Measurements from ENCODE around the gene GORAB. TPM values are rescaled to one million over a fixed set of nuclear protein-coding genes. Genes with fewer than 3 reads are reported as not detected.

The GORAB gene, protein sequence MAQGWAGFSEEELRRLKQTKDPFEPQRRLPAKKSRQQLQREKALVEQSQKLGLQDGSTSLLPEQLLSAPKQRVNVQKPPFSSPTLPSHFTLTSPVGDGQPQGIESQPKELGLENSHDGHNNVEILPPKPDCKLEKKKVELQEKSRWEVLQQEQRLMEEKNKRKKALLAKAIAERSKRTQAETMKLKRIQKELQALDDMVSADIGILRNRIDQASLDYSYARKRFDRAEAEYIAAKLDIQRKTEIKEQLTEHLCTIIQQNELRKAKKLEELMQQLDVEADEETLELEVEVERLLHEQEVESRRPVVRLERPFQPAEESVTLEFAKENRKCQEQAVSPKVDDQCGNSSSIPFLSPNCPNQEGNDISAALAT
- total RNA-seq = 1 to 10 TPM; 8.9 to 9.7 (median 8.9) TPM

DNA sequence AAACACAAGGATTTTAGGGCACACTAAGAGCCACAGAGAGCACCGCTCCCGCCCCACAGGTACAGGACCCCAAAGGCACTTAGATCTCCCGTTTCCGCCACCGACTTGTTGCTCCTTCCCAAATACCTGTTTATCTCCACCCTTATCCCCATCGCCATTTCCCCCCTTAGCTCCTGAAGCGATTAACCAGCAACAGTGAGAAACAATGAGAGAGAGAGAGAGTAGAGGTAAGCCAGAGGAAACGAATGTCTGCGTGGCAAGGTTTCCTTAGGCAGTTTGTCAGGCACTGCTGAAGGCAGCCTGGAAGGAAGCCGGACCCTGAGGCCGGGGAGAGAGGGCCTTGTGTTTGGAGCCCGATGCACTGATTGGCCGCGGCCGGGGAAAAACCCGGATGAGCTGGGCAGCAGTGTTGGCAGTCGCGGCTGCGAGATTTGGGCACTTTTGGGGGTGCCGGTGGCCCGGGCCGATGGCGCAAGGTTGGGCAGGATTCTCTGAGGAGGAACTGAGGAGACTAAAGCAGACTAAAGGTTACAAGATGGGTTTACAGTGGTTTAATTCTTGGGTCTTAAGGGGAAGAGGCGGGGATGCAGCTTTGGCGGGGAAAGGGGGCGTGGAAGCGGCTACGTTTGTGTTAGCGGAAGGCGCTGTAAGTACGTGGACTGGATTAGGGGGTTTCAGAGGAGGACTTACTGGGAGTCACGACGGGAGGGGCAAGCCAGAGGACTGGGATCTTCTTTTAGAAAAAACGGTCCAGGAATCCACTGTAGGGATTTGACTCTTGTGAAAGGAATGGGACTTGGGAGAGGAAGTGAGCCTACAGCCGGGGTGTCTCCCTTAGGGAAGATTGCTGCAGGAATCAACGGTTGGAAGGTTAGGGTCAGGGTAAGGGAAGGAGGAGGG, at the start of gene GORAB:
Gene GORAB, plus strand, starts transcription at position 409 of the 900 bp plus-strand sequence. Its CDS starts 58 bp downstream, at position 467.
- peaks cover 18% of the 10 kb centered on the region for H3K4me1 Mint-ChIP-seq (ENCODE audit: low read depth)
- H3K9me3 Mint-ChIP-seq = no peaks in the 10 kb centered on the region
- no peaks in the 10 kb centered on the region for H3K27me3 Mint-ChIP-seq (ENCODE audit: low read depth)
- peak; percentile 72 for DNase-seq
- ATAC-seq = peak; percentile 99
- H3K36me3 Mint-ChIP-seq (ENCODE audit: insufficient read depth) = peaks cover 5% of the 10 kb centered on the region
- H3K4me3 Mint-ChIP-seq = no peak within 1 kb of the TSS

DNA sequence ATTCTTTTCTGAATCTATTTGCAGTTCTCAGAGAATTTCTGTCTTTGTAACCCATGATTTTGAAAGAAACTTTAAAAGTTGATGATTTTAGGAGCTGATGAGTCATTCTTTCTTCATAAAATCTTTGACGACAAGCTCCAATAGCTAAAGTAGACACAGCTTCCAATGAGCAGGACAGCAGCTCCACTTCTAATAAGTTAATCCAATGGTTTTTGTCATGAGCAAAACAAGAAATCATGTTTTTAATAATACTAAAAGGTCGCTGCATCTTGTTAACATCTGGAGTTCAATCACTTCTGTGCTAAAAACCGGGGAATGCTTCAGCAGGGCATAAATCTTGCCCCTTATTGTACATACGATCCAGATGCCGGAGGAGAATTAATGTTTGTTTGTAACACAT, 48.9 kb upstream of the GORAB start:
- H3K9me3 Mint-ChIP-seq = peaks cover 7% of the 10 kb centered on the region

DNA sequence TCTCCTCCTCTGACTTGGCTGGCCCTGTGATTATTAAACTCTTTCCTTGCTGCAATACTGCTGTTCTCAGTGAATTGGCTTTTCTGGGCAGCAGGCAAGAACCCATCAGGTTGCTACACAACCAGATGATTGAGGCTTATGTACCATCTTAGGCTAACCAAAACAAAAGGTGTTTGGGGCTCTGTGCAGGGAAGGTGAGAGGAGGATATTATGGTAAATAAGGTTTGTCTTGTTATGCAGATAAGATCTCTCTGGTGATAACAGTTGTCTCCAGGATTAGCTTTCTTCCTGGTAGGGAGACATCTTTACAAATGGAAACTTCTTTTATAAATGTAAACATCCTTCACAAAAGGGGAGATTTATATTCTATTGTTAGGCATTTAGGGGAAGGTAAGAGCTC, 44.5 kb upstream of the GORAB start:
- ATAC-seq (no peak), DNase-seq (no peak)
- peaks cover 7% of the 10 kb centered on the region for H3K9me3 Mint-ChIP-seq
- H3K36me3 Mint-ChIP-seq (ENCODE audit: insufficient read depth) = no peaks in the 10 kb centered on the region
- peaks cover 25% of the 10 kb centered on the region for H3K27me3 Mint-ChIP-seq (ENCODE audit: low read depth)
- no peak overlapping the region for H3K4me3 Mint-ChIP-seq
- no peaks in the 10 kb centered on the region for H3K4me1 Mint-ChIP-seq (ENCODE audit: low read depth)

More for the DNA sequence above, 48.9 kb upstream of the GORAB start:
- Mint-ChIP-seq H3K4me3 (no peak overlapping the region), H3K4me1 (ENCODE audit: low read depth) (no peaks in the 10 kb centered on the region), H3K27me3 (ENCODE audit: low read depth) (peaks cover 17% of the 10 kb centered on the region), H3K36me3 (ENCODE audit: insufficient read depth) (no peaks in the 10 kb centered on the region)
- DNase-seq (no peak), ATAC-seq (no peak)

DNA sequence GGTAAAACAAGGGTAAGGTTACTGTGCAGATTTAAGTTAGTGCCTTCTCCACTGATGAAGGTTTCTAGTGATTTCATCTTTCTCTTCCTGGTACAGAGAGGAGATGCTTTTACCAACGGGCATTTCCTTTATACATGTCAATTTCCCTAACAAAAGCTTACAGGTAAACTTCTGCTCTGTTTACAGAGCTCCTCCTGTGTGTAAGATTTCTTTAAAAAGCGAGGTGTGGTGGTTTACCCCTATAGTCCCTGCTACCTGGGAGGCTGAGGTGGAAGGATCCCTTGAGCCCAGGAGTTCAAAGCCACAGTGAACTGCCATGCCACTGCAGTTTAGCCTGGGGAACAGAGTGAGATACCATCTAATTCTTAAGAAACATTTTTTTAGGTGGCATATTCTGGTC, 40.7 kb upstream of the GORAB start:
- DNase-seq (no peak), ATAC-seq (no peak)
- H3K27me3 Mint-ChIP-seq (ENCODE audit: low read depth) = peaks cover 16% of the 10 kb centered on the region
- no peaks in the 10 kb centered on the region for H3K36me3 Mint-ChIP-seq (ENCODE audit: insufficient read depth)
- no peak overlapping the region for H3K4me3 Mint-ChIP-seq
- peaks cover 7% of the 10 kb centered on the region for H3K9me3 Mint-ChIP-seq
- peaks cover 5% of the 10 kb centered on the region for H3K4me1 Mint-ChIP-seq (ENCODE audit: low read depth)

DNA sequence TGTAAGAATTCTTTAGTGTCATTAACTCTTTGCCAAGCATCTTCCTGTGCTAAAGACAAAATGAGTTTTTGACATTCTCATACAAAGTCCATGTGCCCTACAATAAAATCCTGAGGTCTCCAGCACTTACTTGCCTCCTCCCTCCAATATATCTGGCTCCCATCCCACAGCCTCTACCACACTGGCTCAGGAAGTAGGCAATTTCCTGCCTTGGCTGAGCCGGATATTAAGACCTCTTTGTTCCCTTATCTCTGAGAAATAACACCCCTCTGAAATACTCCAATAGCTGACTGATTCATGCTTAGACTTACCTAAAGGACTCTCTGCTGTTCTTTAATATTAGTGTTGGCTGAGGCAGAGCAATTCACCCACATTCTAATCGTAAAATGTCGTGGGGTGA, 37.6 kb upstream of the GORAB start:
- Mint-ChIP-seq H3K27me3 (ENCODE audit: low read depth) (peaks cover 10% of the 10 kb centered on the region), H3K4me1 (ENCODE audit: low read depth) (peaks cover 5% of the 10 kb centered on the region), H3K36me3 (ENCODE audit: insufficient read depth) (no peaks in the 10 kb centered on the region), H3K9me3 (no peaks in the 10 kb centered on the region), H3K4me3 (no peak overlapping the region)
- ATAC-seq = no peak
- DNase-seq = no peak

DNA sequence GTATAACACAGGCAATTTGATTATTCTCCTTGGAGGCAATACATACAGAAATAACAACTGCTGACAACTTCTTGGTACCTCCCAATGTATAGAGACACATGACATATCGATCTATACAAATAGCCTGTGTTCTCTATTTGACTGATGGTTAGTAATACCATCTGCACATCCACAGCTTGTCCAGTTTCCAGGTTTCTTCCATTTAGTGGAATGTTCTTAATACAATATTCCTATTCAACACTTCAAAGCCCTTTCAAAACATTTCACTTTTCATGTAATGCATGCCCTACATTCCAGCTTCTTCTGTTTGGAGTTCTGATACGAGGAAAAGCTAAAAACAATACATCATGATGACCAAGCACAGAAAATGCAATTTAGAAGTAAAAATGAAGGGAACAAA, 37.0 kb upstream of the GORAB start:
- H3K4me1 Mint-ChIP-seq (ENCODE audit: low read depth) = peaks cover 5% of the 10 kb centered on the region
- DNase-seq (no peak), ATAC-seq (no peak)
- H3K36me3 Mint-ChIP-seq (ENCODE audit: insufficient read depth) = no peaks in the 10 kb centered on the region
- no peak overlapping the region for H3K4me3 Mint-ChIP-seq
- no peaks in the 10 kb centered on the region for H3K9me3 Mint-ChIP-seq
- H3K27me3 Mint-ChIP-seq (ENCODE audit: low read depth) = peaks cover 9% of the 10 kb centered on the region

DNA sequence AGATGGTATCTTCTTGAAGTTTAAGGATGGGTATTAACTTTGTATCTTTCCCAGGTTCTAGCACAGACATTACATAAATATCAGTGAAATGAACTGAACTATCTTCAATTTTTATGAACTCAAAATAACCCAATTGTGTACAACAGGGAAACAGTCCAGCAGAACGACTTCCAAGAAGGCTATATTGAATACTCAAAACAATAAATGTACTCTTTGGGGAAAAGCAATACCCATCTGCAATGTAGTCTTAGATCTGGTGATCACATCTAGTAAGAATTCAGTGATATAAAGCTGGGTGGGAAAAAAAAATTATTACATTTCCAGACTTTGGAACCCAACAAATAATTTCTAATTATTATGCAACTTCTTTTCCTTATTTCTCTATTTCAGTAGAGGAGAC, 33.1 kb upstream of the GORAB start:
- no peaks in the 10 kb centered on the region for H3K36me3 Mint-ChIP-seq (ENCODE audit: insufficient read depth)
- peaks cover 4% of the 10 kb centered on the region for H3K27me3 Mint-ChIP-seq (ENCODE audit: low read depth)
- no peak overlapping the region for H3K4me3 Mint-ChIP-seq
- no peak for DNase-seq
- H3K4me1 Mint-ChIP-seq (ENCODE audit: low read depth) = peaks cover 5% of the 10 kb centered on the region
- no peaks in the 10 kb centered on the region for H3K9me3 Mint-ChIP-seq
- ATAC-seq = no peak

DNA sequence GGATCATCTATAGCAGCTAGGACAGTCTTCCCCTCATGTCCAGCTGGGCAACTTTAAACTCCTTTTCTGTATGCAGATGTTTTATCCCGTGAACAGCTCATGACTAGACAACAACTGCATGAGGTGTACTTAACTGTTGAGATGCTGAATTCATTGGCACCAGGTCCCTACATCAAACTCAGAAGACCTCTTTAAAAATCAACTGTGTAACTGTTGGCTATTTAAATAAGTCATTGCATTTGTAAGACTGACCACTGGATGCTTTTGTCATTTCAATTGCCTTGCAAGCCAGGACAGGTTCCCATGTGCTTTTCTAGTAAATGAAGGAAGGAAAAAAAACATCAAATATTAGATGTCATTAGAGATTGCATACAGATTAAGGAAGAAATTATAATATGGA, 28.3 kb upstream of the GORAB start:
- Mint-ChIP-seq H3K4me3 (no peak overlapping the region), H3K4me1 (ENCODE audit: low read depth) (no peaks in the 10 kb centered on the region), H3K27me3 (ENCODE audit: low read depth) (peaks cover 18% of the 10 kb centered on the region), H3K36me3 (ENCODE audit: insufficient read depth) (no peaks in the 10 kb centered on the region), H3K9me3 (no peaks in the 10 kb centered on the region)
- no peak for DNase-seq
- no peak for ATAC-seq

DNA sequence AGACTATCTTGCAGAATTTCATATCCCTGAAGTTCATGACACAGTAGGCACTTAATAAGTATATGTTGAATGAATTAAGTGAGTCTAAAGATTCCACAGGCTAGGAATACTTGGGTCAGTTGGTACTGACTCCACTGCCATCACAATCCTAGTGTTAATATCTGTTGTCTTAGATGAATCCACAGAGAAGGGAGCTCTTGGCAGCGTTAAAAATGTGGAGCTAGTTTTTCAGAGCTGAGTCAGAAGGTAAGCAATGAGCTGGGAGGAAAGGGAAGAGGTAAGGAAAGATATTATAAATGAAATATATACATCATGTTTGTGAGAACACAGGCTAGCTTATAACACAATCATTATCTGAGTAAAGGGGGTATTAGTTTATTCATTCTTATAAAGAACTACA, 21.8 kb upstream of the GORAB start:
- no peak overlapping the region for H3K4me3 Mint-ChIP-seq
- H3K9me3 Mint-ChIP-seq = no peaks in the 10 kb centered on the region
- ATAC-seq = no peak
- H3K36me3 Mint-ChIP-seq (ENCODE audit: insufficient read depth) = no peaks in the 10 kb centered on the region
- peaks cover 19% of the 10 kb centered on the region for H3K27me3 Mint-ChIP-seq (ENCODE audit: low read depth)
- no peaks in the 10 kb centered on the region for H3K4me1 Mint-ChIP-seq (ENCODE audit: low read depth)
- DNase-seq = no peak

DNA sequence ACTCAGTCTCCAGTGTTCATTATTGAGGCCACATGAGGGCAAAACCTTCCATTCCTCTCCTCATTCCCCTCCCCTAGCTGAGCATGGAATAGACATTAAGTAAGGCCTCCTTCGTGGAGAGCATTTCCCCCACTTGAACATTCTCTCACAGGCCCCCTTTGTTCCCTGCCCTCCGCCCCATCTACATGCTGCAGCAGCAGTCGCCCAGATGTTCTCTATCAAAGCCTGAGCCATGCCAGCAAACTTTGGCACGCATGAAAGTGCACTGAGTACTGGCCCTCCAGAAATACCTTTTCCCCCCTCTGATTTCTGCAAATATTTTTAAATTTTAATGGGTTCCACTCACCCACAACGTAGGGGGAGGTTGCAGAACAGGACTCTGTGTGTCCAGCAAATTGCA, 20.9 kb upstream of the GORAB start:
- ATAC-seq = no peak
- no peaks in the 10 kb centered on the region for H3K9me3 Mint-ChIP-seq
- peaks cover 18% of the 10 kb centered on the region for H3K27me3 Mint-ChIP-seq (ENCODE audit: low read depth)
- H3K36me3 Mint-ChIP-seq (ENCODE audit: insufficient read depth) = no peaks in the 10 kb centered on the region
- H3K4me1 Mint-ChIP-seq (ENCODE audit: low read depth) = no peaks in the 10 kb centered on the region
- H3K4me3 Mint-ChIP-seq = no peak overlapping the region
- no peak for DNase-seq

DNA sequence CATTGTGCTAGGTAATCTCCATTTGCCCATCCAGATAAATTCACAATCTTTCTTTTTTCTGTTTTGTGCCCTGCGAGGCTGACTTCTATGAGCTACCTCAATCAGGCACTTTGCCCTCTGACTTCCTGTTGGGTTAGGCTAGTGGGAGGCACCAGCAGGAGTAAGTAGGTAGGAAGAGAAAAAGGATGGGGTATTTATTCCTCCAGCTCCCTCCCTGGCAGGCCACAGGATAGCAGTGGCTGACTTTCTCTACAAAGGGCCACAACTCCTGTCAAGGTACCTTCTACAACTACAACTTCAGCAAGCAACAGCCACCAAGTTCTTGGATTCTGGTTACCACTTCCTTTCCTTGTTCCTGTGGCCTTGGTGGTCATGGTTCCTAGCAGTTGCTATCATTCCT, 18.8 kb upstream of the GORAB start:
- H3K36me3 Mint-ChIP-seq (ENCODE audit: insufficient read depth) = no peaks in the 10 kb centered on the region
- no peaks in the 10 kb centered on the region for H3K4me1 Mint-ChIP-seq (ENCODE audit: low read depth)
- no peak for ATAC-seq
- DNase-seq = no peak
- H3K27me3 Mint-ChIP-seq (ENCODE audit: low read depth) = peaks cover 12% of the 10 kb centered on the region
- no peaks in the 10 kb centered on the region for H3K9me3 Mint-ChIP-seq
- no peak overlapping the region for H3K4me3 Mint-ChIP-seq

DNA sequence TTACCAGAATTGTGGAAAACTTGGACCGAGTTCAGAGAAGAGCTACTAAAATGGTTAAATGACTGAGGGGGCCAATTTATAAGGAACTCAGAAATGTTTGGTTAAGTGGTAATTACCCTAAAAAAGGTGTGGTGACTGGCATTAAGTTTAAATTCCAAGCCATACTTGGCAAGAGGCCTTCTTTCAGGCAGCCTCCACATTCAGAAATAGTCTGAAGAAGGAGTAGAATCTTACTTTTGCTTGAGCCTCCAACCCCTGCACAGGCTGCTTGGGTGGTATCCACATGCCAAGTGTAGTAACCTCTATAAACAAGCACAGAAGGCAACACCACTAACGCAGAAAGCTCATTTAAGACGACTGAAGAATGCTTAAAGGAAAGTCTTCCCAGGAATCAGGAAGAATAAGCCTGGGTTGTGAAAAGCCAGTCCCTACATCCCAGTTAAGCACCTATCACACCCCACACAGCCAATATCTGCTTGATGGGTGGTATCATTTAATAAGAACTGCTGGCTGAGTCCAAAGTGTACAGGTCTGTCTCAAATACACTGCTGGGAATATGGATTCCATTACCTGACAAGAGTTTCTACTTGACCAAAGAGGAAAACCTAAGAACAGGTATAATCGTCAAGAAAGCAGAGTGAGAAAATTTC, 13.7 kb upstream of the GORAB start:
- no peaks in the 10 kb centered on the region for H3K36me3 Mint-ChIP-seq (ENCODE audit: insufficient read depth)

DNA sequence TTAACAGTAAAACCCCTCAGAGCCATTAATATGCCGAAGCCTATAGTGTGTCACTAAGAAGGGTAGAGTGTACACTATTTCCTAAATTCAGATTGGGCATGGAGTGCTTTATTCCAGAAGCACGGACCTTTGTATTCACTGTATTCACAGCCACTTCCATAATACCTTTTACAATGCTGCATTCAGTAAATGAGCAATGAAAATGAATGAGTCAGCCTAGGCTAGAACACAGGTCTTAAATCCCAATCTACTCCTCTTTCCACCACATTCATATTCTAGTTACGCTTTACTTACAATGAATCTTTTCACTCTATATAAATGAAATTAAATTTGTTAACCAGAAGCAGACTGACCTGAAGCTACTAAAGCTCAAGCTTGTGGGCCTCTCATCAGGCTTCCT, 13.0 kb upstream of the GORAB start:
- no peak for ATAC-seq
- H3K36me3 Mint-ChIP-seq (ENCODE audit: insufficient read depth) = no peaks in the 10 kb centered on the region
- H3K27me3 Mint-ChIP-seq (ENCODE audit: low read depth) = peaks cover 32% of the 10 kb centered on the region
- no peaks in the 10 kb centered on the region for H3K4me1 Mint-ChIP-seq (ENCODE audit: low read depth)
- no peak for DNase-seq
- no peak overlapping the region for H3K4me3 Mint-ChIP-seq
- no peaks in the 10 kb centered on the region for H3K9me3 Mint-ChIP-seq

More for the DNA sequence above, 13.7 kb upstream of the GORAB start:
- H3K9me3 Mint-ChIP-seq = no peaks in the 10 kb centered on the region
- H3K27me3 Mint-ChIP-seq (ENCODE audit: low read depth) = peaks cover 27% of the 10 kb centered on the region
- ATAC-seq (no peak), DNase-seq (no peak)
- no peak overlapping the region for H3K4me3 Mint-ChIP-seq
- H3K4me1 Mint-ChIP-seq (ENCODE audit: low read depth) = no peaks in the 10 kb centered on the region

DNA sequence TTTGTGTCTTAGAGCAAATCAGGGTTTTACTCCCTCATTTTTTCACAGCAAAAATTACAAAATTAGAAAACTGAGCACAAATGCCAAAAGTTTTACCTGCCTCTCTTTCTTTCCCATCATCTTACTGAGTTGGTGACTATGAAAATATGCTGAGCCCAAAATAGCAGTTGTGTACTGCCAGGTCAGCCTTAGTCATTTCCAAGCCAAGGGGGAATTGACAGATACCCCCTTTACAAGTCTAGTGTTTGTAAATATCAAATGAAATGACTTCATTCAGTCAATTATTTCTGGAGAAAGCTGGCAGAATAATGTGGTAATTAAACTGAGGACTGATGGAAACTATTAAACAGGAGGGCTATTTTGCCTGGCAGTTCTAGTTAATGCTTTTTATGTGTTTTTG, 11.4 kb upstream of the GORAB start:
- Mint-ChIP-seq H3K9me3 (no peaks in the 10 kb centered on the region), H3K36me3 (ENCODE audit: insufficient read depth) (no peaks in the 10 kb centered on the region), H3K27me3 (ENCODE audit: low read depth) (peaks cover 32% of the 10 kb centered on the region), H3K4me1 (ENCODE audit: low read depth) (no peaks in the 10 kb centered on the region), H3K4me3 (no peak overlapping the region)
- no peak for DNase-seq
- no peak for ATAC-seq

Data from activated T-cell treated with anti-CD3 and anti-CD28 coated beads, Interleukin-2, amount 50 U/mL, for 4 hours (primary cell).